Measurements from ENCODE around the gene INTS2.

- TF ChIP-seq CTCF (IDR thresholded peaks at IDR 0.05) (peak; percentile 48 to 83 (median 66)), POLR2A (IDR thresholded peaks at IDR 0.05) (no peak)
Measured at GRCh38 chr17:61837175-61838051, 90.4 kb downstream of the INTS2 start.

Measured in adrenal gland (tissue), 5 donors.